GM12892 (cell line): ENCODE measurements around the gene GAS2L2.

ENCODE experiments used
- POLR2A ChIP-seq: IDR thresholded peaks from 2 replicates; pipeline ENCODE4 v1.6.1; 2011; ENCODE audit warnings: low read depth, low read length, control low read depth
- POLR2AphosphoS5 ChIP-seq: IDR thresholded peaks from 2 replicates; pipeline ENCODE4 v1.6.1; 2011; ENCODE audit warnings: low read depth, low read length, control low read depth

GRCh38 chr17:35765086-35765710 lies 12.2 kb upstream of the GAS2L2 start:
- TF ChIP-seq POLR2A (no peak), POLR2AphosphoS5 (no peak)
